IgD-negative memory B cell (primary cell): Measurements from ENCODE around the gene TXNDC16. TPM values are rescaled to one million over a fixed set of nuclear protein-coding genes. Genes with fewer than 3 reads are reported as not detected.

Source experiments
- H3K27ac Mint-ChIP-seq, 3 donors: one replicate each; pipeline ENCODE4 v1.8.0; 2020 to 2022; ENCODE audit warnings: mild to moderate bottlenecking in 3 of 3, mixed read lengths in 3 of 3, moderate library complexity in 1 of 3
- H3K27me3 Mint-ChIP-seq: one replicate; pipeline ENCODE4 v1.8.0; 2021; ENCODE audit warnings: mixed read lengths
- H3K36me3 Mint-ChIP-seq: one replicate; pipeline ENCODE4 v1.8.0; 2020; ENCODE audit warnings: mild to moderate bottlenecking, mixed read lengths
- H3K4me1 Mint-ChIP-seq, 3 donors: one replicate each; pipeline ENCODE4 v1.8.0; 2020 to 2022; ENCODE audit warnings: mixed read lengths in 3 of 3, mild to moderate bottlenecking in 1 of 3
- H3K4me3 Mint-ChIP-seq, 4 donors: one replicate each; pipeline ENCODE4 v1.8.0; 2020 to 2022; ENCODE audit warnings: mild to moderate bottlenecking in 4 of 4, mixed read lengths in 4 of 4, moderate library complexity in 3 of 4
- H3K9me3 Mint-ChIP-seq, 3 donors: one replicate each; pipeline ENCODE4 v1.8.0; 2020 to 2021; ENCODE audit warnings: mixed read lengths in 3 of 3, mild to moderate bottlenecking in 1 of 3
- polyA plus RNA-seq: library from polyadenylated mRNA; unstranded; fragments of 300-500 nt; fragmentation: Illumina TruSeq; gene quantifications from one replicate; pipeline ENCODE4 v1.2.3, GENCODE V29; 2021

Gene TXNDC16
- polyA plus RNA-seq, 1 donor from 2014 or later: 0.71 TPM

DNA sequence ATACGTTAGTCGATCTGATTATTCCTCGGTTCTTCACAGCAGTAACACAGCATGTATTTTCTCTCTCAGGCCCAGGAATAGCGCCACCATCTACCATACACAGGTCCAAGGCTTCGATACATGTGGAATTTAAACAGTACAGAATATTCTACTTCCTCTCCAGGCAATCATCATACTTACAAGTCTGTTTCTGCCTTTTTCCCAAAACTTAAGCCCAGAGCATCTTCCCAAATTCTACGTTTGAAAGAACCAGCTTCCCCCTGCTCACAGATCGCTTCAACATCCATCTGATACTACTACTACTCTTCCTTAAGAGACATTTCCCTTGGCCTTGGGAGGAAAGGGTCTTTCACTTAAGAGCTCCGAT, 626 bp downstream of the TXNDC16 start:
- peaks cover 4% of the 10 kb centered on the region for H3K36me3 Mint-ChIP-seq
- H3K4me3 Mint-ChIP-seq: peak overlapping the region; percentile 82 to 99 (median 90)
- peaks cover 0 to 17% (median 16%) of the 10 kb centered on the region in 3 donors for H3K4me1 Mint-ChIP-seq
- peak overlapping the region; percentile 11 to 92 (median 30) for H3K27ac Mint-ChIP-seq
- H3K27me3 Mint-ChIP-seq: peaks cover 3% of the 10 kb centered on the region
- H3K9me3 Mint-ChIP-seq: no peaks in the 10 kb centered on the region

DNA sequence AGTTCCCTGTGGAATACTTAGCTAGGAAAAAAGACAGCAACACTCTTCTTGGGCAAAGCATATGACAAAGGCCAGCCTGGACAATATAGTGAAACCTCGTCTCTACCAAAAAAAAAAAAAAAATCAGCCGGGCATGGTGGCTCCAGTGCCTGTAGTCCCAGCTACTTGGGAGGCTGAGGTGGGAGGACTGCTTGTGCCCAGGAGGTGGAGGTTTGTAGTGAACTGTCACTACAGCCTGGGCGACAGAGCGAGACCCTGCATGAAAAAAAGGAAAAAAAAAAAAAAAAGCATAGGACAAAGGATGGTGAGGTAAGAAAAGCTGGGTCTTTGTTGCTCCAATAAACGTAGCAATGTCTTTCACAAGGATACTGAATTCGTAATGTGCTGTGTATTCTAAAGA, 1.1 kb downstream of the TXNDC16 start:
- peak overlapping the region in 2 of 3 donors; percentile 11 to 56 for H3K27ac Mint-ChIP-seq
- H3K36me3 Mint-ChIP-seq: peaks cover 4% of the 10 kb centered on the region
- H3K27me3 Mint-ChIP-seq: peaks cover 3% of the 10 kb centered on the region
- H3K9me3 Mint-ChIP-seq: no peaks in the 10 kb centered on the region
- peaks cover 0 to 17% (median 16%) of the 10 kb centered on the region in 3 donors for H3K4me1 Mint-ChIP-seq
- H3K4me3 Mint-ChIP-seq: peak overlapping the region; percentile 82 to 99 (median 90)

DNA sequence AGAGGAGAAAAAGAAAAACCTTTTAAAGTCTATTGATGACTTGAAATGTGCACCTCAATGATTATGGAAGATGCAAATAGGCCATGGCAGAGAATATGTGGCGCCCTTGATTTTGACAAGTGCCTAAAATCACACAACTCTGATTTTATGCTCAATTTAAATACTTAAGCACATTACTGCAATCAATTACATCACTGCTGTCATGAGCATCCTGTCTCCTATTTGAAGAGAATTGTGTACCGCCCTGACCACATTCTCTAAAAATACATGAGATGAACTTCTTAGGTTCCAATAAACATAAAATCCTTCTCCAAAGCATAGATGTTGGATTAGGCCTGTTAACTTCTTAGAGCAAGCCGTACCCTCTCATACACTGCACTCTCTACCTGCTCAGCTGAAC, 1.6 kb downstream of the TXNDC16 start:
- H3K4me3 Mint-ChIP-seq: peak overlapping the region in 2 of 4 donors; percentile 18 to 82
- H3K4me1 Mint-ChIP-seq: peaks cover 3 to 19% (median 17%) of the 10 kb centered on the region in 3 donors
- H3K27me3 Mint-ChIP-seq: no peaks in the 10 kb centered on the region
- no peaks in the 10 kb centered on the region for H3K9me3 Mint-ChIP-seq
- H3K36me3 Mint-ChIP-seq: peaks cover 4% of the 10 kb centered on the region
- peak overlapping the region in 1 of 3 donors; percentile 56 for H3K27ac Mint-ChIP-seq

DNA sequence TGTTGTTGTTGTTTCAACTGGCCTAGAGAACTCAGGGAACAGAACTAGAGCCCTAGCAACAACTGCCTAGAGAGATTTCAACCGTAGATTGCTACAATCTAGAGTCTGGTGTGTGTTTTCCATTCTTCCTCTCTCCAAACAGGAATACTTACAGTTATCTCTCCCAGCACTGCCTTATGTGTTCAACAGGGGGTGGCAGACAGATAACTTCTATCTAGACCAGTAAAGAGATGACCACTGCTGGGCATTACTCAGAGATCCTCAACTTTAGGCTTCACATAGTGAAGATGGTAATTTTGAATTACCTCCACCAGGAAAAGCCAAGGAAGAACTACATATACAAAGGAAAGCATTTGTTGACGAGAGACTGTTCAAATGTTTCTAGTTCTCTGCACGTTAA, 4.8 kb downstream of the TXNDC16 start:
- Mint-ChIP-seq H3K27ac (no peak overlapping the region), H3K27me3 (no peaks in the 10 kb centered on the region), H3K36me3 (peaks cover 4% of the 10 kb centered on the region), H3K4me1 (peaks cover 7 to 16% (median 12%) of the 10 kb centered on the region in 3 donors), H3K4me3 (peak overlapping the region in 1 of 4 donors; percentile 62), H3K9me3 (no peaks in the 10 kb centered on the region)

DNA sequence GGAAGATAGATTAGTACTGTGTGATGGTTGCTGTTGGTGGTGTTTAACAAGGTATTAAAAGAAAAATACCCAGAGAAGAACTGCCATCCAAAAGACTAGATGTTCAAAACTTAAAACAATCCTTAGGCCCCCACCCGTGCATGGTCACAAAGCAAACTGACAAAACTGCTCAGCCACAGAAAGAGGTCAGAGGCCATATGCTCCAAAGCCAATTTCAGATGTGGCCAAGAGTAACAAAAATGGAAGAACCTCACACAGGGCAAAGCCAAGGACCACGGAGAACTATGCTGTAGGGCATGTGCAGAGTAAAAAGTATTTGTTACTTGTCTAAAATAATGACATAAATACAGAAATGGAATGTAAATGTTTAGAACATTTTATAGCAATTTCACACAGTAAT, 5.3 kb downstream of the TXNDC16 start:
- no peaks in the 10 kb centered on the region for H3K27me3 Mint-ChIP-seq
- no peak overlapping the region for H3K4me3 Mint-ChIP-seq
- H3K9me3 Mint-ChIP-seq: no peaks in the 10 kb centered on the region
- H3K36me3 Mint-ChIP-seq: peaks cover 4% of the 10 kb centered on the region
- H3K27ac Mint-ChIP-seq: no peak overlapping the region
- peaks cover 7 to 15% (median 12%) of the 10 kb centered on the region in 3 donors for H3K4me1 Mint-ChIP-seq

DNA sequence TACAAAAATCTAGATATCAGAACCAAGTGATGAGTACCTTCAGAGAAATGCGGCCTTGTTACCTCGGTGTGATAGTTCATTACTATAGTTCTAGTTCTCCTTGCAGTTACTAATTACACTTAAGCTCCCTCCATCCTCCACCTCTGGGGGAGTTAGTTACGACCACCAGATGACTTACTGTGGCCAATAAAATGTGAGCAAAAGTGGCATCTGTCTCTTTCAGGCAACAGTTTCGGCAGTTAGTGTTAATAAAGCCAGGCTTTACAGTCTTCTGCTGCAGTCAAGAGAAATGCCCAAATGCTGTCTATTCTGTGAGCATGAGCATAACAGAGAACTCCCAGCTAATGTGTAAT, 6.0 kb downstream of the TXNDC16 start:
- Mint-ChIP-seq H3K4me3 (no peak overlapping the region), H3K27me3 (no peaks in the 10 kb centered on the region), H3K27ac (no peak overlapping the region), H3K36me3 (peaks cover 4% of the 10 kb centered on the region), H3K4me1 (peaks cover 7 to 10% (median 9%) of the 10 kb centered on the region in 3 donors), H3K9me3 (no peaks in the 10 kb centered on the region)

DNA sequence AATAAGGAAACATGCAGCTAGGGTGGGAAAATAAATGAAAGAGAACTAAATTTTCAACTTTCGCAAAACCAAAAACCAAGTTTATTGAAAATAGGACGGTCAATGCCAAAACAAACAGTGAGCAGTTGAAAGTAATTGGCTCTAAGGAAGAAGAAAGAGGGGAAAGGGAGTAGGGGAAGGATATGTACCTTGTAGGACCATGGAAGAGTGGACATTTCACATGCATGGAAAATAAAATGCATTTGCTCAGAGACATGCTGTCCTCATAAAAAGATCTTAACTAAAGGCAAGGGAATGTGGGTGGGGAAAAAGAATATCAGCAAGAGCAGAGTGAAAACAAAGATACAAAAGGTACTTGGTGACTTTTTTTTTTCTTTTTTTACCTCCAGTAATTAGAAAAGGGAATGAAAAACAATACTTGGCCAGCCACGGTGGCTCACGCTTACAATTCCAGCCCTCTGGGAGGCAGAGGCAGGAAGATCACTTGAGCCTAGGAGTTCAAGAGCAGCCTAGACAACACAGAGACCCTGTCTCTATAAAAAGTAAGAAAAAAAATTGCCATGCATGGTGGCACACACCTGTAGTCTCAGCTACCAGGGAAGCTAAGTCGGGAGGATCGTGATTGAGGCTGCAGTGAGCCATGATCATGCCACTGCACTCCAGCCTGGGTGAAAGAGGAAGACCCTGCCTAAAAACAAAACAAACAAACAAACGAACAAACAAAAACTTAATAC, 6.6 kb downstream of the TXNDC16 start:
- no peaks in the 10 kb centered on the region for H3K9me3 Mint-ChIP-seq
- H3K27me3 Mint-ChIP-seq: no peaks in the 10 kb centered on the region
- no peak overlapping the region for H3K27ac Mint-ChIP-seq
- peaks cover 6 to 7% (median 6%) of the 10 kb centered on the region in 3 donors for H3K4me1 Mint-ChIP-seq
- H3K4me3 Mint-ChIP-seq: no peak overlapping the region
- H3K36me3 Mint-ChIP-seq: peaks cover 4% of the 10 kb centered on the region

DNA sequence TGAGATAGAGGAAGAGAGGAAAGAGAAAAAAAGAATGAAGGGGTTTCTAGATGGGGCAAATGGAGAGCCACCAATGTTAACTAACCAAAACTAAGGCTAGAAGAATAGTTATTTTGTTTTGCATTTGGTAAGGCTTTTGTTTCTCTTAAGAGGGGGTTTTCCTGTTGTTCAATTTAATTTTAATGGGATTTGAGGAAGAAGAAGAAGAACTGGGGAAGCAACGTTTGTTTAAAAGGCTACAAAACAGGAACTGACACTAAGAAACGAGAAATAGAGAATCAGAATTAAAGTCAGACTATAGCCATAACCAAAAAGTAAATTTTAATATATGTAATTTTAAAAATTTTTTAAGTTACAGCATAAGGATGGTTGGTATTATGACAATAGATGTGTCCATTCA, 13.7 kb downstream of the TXNDC16 start:
- no peaks in the 10 kb centered on the region for H3K9me3 Mint-ChIP-seq
- peaks cover 8 to 14% (median 11%) of the 10 kb centered on the region in 3 donors for H3K4me1 Mint-ChIP-seq
- no peaks in the 10 kb centered on the region for H3K27me3 Mint-ChIP-seq
- peak overlapping the region in 1 of 3 donors; percentile 40 for H3K27ac Mint-ChIP-seq
- H3K4me3 Mint-ChIP-seq: no peak overlapping the region
- no peaks in the 10 kb centered on the region for H3K36me3 Mint-ChIP-seq

DNA sequence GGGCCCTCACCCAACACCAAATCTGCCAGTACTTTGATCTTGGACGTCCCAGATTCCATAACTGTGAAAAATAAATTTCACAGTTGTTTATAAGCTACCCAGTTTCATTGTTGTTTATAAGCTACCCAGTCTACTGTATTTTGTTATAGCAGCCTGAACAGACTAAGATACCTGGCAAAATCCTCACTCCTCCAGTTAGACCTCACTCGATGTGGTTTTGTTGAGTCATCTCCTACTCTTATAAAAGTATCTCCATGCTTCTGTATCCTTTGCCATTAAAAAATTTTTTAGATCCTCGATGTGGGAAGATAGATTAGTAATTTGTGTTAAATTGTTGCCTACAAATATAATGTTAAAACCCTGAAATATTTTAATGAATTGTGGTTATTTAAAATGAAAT, 16.0 kb downstream of the TXNDC16 start:
- H3K27ac Mint-ChIP-seq: no peak overlapping the region
- no peaks in the 10 kb centered on the region for H3K27me3 Mint-ChIP-seq
- no peaks in the 10 kb centered on the region for H3K36me3 Mint-ChIP-seq

DNA sequence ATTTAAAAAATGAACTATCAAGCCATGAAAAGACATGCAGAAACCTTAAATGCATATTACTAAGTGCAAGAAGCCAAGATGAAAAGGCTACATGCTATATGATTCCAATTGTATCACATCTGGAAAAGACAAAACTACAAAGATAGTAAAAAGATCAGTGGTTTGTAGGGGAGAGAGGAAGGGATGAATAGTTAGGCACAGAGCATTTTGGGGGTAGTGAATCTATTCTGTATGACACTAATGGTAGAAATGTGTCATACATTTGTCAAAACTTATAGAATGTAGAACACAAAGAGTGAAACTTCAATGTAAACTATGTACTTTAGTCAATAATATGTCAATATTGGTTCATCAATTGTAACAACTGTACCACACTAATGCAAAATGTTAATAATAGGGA, 20.8 kb downstream of the TXNDC16 start:
- H3K4me3 Mint-ChIP-seq: no peak overlapping the region
- H3K36me3 Mint-ChIP-seq: peaks cover 2% of the 10 kb centered on the region
- H3K27ac Mint-ChIP-seq: no peak overlapping the region
- no peaks in the 10 kb centered on the region for H3K27me3 Mint-ChIP-seq
- H3K9me3 Mint-ChIP-seq: no peaks in the 10 kb centered on the region
- H3K4me1 Mint-ChIP-seq: no peaks in the 10 kb centered on the region

More for the DNA sequence above, 16.0 kb downstream of the TXNDC16 start:
- H3K4me1 Mint-ChIP-seq: peaks cover 8 to 14% (median 11%) of the 10 kb centered on the region in 3 donors
- no peak overlapping the region for H3K4me3 Mint-ChIP-seq
- H3K9me3 Mint-ChIP-seq: no peaks in the 10 kb centered on the region

DNA sequence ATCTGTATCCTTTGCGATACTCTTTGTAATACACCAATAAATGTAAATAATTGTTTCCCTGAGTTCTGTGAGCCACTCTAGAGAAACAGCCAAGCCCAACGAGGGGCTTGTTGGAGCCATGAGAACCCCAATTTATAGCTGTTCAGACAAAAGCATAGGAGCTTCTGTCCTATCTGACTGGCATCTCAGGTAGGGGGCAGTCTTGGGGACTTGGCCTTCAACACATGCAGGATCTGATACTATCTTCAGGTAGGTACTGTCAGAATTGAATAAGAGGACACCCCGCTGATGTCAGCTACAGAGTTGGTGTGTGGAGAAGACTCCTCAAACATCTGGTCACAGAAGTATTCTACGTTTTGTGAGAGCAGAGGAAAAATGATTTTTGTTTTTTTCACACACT, 25.3 kb downstream of the TXNDC16 start:
- no peaks in the 10 kb centered on the region for H3K4me1 Mint-ChIP-seq
- H3K4me3 Mint-ChIP-seq: no peak overlapping the region
- H3K9me3 Mint-ChIP-seq: no peaks in the 10 kb centered on the region
- peaks cover 7% of the 10 kb centered on the region for H3K36me3 Mint-ChIP-seq
- H3K27me3 Mint-ChIP-seq: no peaks in the 10 kb centered on the region
- H3K27ac Mint-ChIP-seq: no peak overlapping the region

DNA sequence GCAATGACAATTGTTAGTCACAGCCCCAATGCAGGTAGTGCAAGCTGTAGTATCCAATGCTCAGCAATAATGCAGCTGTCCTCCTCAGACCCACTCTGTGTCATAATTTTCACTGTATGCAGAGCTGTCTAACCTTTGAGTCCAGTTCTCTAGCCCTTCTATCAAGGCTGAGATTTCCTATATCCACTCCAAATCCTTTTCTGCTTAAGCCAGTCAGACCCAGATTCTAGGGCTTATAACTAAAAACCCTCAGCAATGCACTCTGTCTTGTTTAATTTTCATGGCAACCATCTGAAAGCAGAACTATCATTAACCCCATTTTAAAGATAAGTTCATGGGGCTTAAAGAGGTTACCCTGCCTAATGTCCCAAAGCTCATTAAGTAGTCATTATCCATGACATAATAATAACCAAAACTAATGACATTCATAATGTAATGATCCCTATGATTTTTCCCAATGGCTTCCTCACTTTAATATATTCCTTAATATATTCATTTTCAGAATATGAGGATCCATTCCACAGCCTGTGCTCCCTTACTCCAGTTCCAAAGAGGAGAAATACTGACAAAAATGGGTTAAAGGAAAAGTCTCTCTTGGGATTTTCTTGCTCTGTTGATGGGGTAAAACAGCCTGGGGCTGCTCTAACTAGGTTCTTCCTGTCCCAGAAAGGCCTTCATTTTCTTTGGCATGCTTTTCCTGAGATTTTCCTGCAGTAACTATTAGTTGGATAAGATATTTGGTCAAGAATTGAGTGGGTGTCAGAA, 29.5 kb downstream of the TXNDC16 start:
- H3K36me3 Mint-ChIP-seq: peaks cover 8% of the 10 kb centered on the region
- H3K9me3 Mint-ChIP-seq: no peaks in the 10 kb centered on the region
- no peaks in the 10 kb centered on the region for H3K4me1 Mint-ChIP-seq
- no peaks in the 10 kb centered on the region for H3K27me3 Mint-ChIP-seq
- H3K27ac Mint-ChIP-seq: no peak overlapping the region
- no peak overlapping the region for H3K4me3 Mint-ChIP-seq

DNA sequence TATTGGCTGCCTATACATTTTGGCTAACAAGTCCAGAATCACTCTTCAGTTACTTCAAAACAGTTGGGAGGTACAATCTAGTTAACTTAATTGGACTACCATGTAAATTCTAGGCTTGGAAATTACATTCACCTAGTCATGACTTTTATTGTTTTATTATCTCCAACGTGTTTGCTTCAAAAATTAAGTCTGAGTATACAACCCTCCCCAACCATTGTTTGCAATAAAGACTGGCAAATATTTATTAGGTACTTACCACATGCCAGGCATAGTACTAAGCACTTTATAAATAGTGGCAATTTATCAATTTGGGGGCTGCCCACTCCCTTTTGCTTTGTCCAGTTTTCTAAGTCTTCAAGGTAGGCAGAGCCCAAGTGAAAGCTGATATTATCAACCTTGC, 30.3 kb downstream of the TXNDC16 start:
- Mint-ChIP-seq H3K9me3 (no peaks in the 10 kb centered on the region), H3K27ac (no peak overlapping the region), H3K36me3 (peaks cover 8% of the 10 kb centered on the region), H3K27me3 (no peaks in the 10 kb centered on the region), H3K4me1 (no peaks in the 10 kb centered on the region), H3K4me3 (no peak overlapping the region)

DNA sequence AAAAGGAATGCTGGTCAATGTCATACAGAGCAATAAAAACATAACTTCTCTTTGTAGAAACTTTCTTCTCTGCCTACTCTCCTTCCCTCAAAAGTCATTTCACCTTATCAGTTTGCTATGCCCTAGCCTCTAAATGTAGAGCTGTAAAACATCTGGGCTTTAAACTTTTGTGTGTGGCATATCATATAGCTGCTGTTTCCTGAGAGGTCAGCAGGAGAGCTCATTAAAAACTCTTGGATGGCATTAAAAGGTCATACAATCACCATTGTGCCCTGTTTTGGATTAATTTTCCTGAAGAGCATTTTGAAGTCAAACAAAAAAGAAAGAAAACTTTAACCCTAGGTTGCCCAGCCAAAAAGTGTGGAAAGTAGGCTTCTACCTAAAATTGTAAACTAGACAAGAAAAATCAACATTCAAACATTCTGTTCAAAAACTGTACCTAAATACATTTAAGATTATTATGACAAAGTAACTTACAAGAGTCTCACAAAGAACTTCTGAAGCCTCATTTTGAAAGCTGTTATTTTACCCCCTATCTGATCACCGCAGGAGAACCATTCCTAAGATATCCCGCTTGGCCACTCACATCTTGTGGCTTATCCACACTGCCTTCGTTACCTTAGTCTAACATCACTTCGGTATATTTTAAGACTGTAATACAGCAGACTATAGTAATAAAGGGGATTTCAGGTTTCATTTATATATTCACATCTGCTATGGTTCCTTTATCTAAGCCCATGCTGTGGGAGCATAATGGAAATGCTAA, 38.1 kb downstream of the TXNDC16 start:
- H3K27ac Mint-ChIP-seq: no peak overlapping the region
- no peaks in the 10 kb centered on the region for H3K27me3 Mint-ChIP-seq
- no peaks in the 10 kb centered on the region for H3K36me3 Mint-ChIP-seq
- no peaks in the 10 kb centered on the region for H3K4me1 Mint-ChIP-seq
- H3K9me3 Mint-ChIP-seq: no peaks in the 10 kb centered on the region
- H3K4me3 Mint-ChIP-seq: no peak overlapping the region

DNA sequence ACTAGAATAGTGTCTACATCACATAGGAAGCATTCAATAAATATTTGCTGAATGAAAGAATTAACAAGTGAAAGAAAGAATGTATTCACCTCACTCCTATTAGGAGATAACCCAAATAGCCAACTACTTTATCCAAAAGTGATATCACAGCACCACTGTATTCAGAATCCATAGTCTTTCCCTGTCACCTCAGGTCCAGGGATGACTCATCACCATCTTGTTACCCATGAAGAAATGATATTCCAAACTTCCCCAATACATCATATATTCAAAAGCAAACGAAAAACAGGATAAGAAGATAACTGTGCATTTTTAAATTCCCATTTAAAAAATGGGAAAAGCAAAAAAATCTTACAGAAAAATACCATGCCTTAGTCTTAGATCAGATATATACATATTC, 39.1 kb downstream of the TXNDC16 start:
- H3K4me1 Mint-ChIP-seq: no peaks in the 10 kb centered on the region
- H3K27ac Mint-ChIP-seq: no peak overlapping the region
- H3K27me3 Mint-ChIP-seq: no peaks in the 10 kb centered on the region
- no peak overlapping the region for H3K4me3 Mint-ChIP-seq
- no peaks in the 10 kb centered on the region for H3K9me3 Mint-ChIP-seq
- H3K36me3 Mint-ChIP-seq: peaks cover 3% of the 10 kb centered on the region
